Activated CD4-positive, alpha-beta T cell treated with anti-CD3 and anti-CD28 coated beads, Interleukin-2, Interleukin-4, amounts not matched to agents 100 ng/mL and 50 ng/mL, durations not matched to agents 16 hours and 8 hours (primary cell): ENCODE data around the gene SGK1.

Experiments
- DNase-seq: peaks from one replicate; pipeline ENCODE4 v3.0.0-alpha.2; 2020; ENCODE audit warnings: low spot score

SGK1 gene

GRCh38 chr6:134170844-134171243 lies 147.1 kb downstream of the SGK1 start:
- no peak for DNase-seq

GRCh38 chr6:134169871-134170486 lies 147.9 kb downstream of the SGK1 start:
- no peak for DNase-seq

- DNase-seq, result no peak
Measured at GRCh38 chr6:134168590-134169208, 149.2 kb downstream of the SGK1 start.

GRCh38 chr6:134166511-134167261 lies 151.2 kb downstream of the SGK1 start:
- DNase-seq, result no peak

- DNase-seq, result no peak
Measured at GRCh38 chr6:134165561-134166201, 152.2 kb downstream of the SGK1 start.

GRCh38 chr6:134164300-134164699 lies 153.6 kb downstream of the SGK1 start:
- DNase-seq, result no peak

GRCh38 chr6:134162932-134163331 lies 155.0 kb downstream of the SGK1 start:
- DNase-seq, result no peak

- DNase-seq, result no peak
Measured at GRCh38 chr6:134161041-134161440, 156.9 kb downstream of the SGK1 start.

GRCh38 chr6:134152767-134153485 lies 165.0 kb downstream of the SGK1 start:
- no peak for DNase-seq

GRCh38 chr6:134148566-134148965 lies 169.3 kb downstream of the SGK1 start:
- DNase-seq, result no peak

- DNase-seq, result no peak
Measured at GRCh38 chr6:134147034-134147533, 170.8 kb downstream of the SGK1 start.

GRCh38 chr6:134146268-134147033 lies 171.5 kb downstream of the SGK1 start:
- no peak for DNase-seq

GRCh38 chr6:134145786-134146185 lies 172.1 kb downstream of the SGK1 start:
- DNase-seq, result no peak

GRCh38 chr6:134138226-134138975 lies 179.5 kb downstream of the SGK1 start:
- no peak for DNase-seq

GRCh38 chr6:134134654-134135053 lies 183.3 kb downstream of the SGK1 start:
- no peak for DNase-seq

GRCh38 chr6:134132494-134133141 lies 185.3 kb downstream of the SGK1 start:
- no peak for DNase-seq

- DNase-seq, result no peak
Measured at GRCh38 chr6:134131530-134132139, 186.3 kb downstream of the SGK1 start.

- no peak for DNase-seq
Measured at GRCh38 chr6:134128146-134128545, 189.8 kb downstream of the SGK1 start.

GRCh38 chr6:134123666-134124208 lies 194.2 kb downstream of the SGK1 start:
- DNase-seq, result peak; percentile 49
